Measurements from ENCODE around the gene ISLR. TPM values are rescaled to one million over a fixed set of nuclear protein-coding genes. Genes with fewer than 3 reads are reported as not detected.

Gene ISLR

DNA sequence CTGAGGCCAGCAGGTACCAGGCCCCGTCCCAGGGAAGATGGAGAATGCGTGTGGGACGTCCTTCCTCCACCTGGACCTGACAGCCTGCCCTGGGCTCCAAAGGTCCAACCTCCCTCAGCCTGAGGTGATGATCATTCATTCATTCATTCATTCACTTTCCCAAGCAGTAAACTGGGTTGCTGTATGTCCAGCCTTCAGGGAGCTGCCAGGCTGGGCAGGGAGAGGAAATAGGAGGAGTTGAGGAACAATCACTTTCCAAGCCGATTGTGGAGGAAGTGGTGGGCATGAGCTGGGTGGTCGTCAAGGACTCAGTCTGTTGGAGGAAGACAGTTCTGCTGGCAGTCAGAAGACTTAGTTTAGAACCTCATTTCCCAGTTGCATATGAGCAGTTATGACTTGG is 52.4 kb downstream of the ISLR start:
- Histone ChIP-seq H3K4me1 (ENCODE audit: control insufficient read depth, insufficient read depth, low read length) (no peaks in the 10 kb centered on the region), H3K9me3 (replicated peaks; ENCODE audit: low read length) (no peaks in the 10 kb centered on the region), H3K9ac (ENCODE audit: low read depth, low read length) (no peak overlapping the region), H3K36me3 (ENCODE audit: insufficient read depth, low read length) (no peaks in the 10 kb centered on the region), H3K4me2 (ENCODE audit: low read length) (no peak overlapping the region), H3K4me3 (ENCODE audit: low read length) (no peak overlapping the region), H3K27me3 (ENCODE audit: control insufficient read depth, insufficient read depth, low read length) (peaks cover 68% of the 10 kb centered on the region)

Small RNA genes within 50 kb of the gene (small RNA-seq; reads per million reads assigned to genes)
- gene RF00017: not detected

Data from skeletal muscle satellite cell (primary cell).